Measurements from ENCODE around the gene C17orf107. TPM values are rescaled to one million over a fixed set of nuclear protein-coding genes. Genes with fewer than 3 reads are reported as not detected.
"Not testable (repeated sequence)": the region's sequence is repeated elsewhere in the genome, so short reads cannot be mapped to it uniquely, and the experiment has no call there.

Gene C17orf107
- total RNA-seq, 2 donors from 2014 or later: 0.74 to 1.8 TPM

DNA sequence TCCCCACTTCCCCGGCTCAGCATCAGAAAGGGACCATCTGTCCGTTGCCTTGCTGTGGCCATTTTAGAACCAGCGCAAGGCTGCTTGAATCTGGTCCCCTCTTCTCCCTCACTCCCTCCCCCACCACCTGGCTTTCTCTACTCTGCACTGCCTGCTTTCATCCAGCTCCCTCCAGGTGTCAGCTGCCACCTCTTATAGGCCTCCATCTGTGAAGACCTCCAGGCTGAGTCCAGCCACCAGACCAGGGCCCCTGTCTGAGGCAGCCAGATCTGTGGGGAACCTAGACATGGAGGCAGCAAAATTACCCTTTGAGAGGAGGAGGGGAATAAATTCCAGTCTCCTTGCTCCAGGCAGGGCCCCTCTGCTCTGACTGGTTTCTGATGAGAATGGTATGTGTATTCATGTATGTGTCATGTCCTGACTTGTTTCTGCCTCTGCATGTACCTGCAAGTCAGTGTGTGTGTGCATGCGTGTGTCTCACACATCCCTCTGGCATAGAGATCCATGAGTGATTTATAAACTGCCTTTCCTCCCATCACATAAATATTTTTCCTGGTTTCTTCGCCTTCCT, 45.1 kb upstream of the C17orf107 start:
- H3K4me3 ChIP-seq: no peak overlapping the region
- DNase-seq: no peak
- no peak overlapping the region for H3K9ac ChIP-seq (ENCODE audit: low read depth in 2 of 2, low read length in 2 of 2)
- no peak overlapping the region for H3K27ac ChIP-seq
- no peaks in the 10 kb centered on the region for H3K36me3 ChIP-seq
- no peaks in the 10 kb centered on the region for H3K27me3 ChIP-seq
- peaks cover 21% of the 10 kb centered on the region for H3K4me1 ChIP-seq
- TF ChIP-seq, protein P1, sequence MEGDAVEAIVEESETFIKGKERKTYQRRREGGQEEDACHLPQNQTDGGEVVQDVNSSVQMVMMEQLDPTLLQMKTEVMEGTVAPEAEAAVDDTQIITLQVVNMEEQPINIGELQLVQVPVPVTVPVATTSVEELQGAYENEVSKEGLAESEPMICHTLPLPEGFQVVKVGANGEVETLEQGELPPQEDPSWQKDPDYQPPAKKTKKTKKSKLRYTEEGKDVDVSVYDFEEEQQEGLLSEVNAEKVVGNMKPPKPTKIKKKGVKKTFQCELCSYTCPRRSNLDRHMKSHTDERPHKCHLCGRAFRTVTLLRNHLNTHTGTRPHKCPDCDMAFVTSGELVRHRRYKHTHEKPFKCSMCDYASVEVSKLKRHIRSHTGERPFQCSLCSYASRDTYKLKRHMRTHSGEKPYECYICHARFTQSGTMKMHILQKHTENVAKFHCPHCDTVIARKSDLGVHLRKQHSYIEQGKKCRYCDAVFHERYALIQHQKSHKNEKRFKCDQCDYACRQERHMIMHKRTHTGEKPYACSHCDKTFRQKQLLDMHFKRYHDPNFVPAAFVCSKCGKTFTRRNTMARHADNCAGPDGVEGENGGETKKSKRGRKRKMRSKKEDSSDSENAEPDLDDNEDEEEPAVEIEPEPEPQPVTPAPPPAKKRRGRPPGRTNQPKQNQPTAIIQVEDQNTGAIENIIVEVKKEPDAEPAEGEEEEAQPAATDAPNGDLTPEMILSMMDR (IDR thresholded peaks at IDR 0.05): no peak
- H3K9me3 ChIP-seq: no peaks in the 10 kb centered on the region
- intact Hi-C loops (cut with DNase I): no loop called here

DNA sequence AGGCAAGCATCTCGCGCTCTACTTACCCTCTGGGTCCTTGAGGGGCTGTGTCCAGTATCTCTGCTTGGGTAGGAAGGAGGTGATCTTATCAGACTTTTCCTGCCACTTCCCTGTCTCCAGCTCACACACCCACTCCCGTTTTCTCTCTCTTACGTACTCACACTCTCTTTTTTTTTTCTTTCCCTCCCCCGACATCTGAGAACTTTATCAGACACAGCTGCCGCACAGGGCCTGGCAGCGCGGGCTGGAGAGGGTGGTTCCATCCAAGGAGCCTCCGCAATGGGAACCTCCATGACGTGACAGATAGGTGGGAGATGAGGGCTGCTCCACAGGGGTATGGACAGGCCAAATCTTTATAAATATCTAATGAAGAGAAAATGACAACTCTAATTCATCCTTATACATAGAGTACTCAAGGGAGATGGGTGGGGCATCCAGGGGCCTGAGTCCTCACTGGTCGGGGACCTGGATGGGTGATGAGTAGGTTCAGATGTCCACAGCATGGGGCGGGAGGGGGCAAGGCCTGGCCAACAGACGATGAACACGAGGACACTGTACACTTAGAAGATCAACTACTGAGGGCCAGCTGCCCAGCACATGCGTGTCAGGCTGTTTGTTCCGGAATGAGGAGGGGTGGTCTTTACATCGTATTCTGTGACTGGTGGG, 42.9 kb upstream of the C17orf107 start:
- Histone ChIP-seq H3K9me3 (no peaks in the 10 kb centered on the region), H3K27me3 (no peaks in the 10 kb centered on the region), H3K9ac (ENCODE audit: low read depth in 2 of 2, low read length in 2 of 2) (no peak overlapping the region), H3K27ac (no peak overlapping the region), H3K4me1 (peaks cover 14% of the 10 kb centered on the region), H3K36me3 (no peaks in the 10 kb centered on the region), H3K4me3 (no peak overlapping the region)
- intact Hi-C loops (cut with DNase I): no loop called here
- TF ChIP-seq, protein P1 (IDR thresholded peaks at IDR 0.05): no peak
- no peak for DNase-seq

DNA sequence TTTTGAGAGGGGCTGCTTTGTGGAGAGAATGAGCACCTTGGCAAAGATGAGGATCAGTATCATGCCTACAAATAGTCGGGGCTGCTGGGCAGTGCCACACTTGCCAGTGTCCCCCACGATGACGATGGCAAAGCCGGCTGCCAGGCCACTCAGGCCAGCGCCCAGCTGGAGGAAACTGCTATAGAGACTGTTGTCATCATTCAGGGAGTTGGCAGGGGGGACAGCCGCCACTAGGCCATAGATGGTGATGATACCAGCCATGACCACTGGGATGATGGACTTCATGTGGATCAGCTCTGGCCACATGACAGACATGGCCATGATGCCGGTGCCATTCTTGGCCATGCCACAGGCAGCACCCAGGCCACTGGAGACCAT, 42.4 kb upstream of the C17orf107 start:
- Histone ChIP-seq H3K36me3 (no peaks in the 10 kb centered on the region), H3K4me1 (peaks cover 11% of the 10 kb centered on the region)
- DNase-seq: no peak

DNA sequence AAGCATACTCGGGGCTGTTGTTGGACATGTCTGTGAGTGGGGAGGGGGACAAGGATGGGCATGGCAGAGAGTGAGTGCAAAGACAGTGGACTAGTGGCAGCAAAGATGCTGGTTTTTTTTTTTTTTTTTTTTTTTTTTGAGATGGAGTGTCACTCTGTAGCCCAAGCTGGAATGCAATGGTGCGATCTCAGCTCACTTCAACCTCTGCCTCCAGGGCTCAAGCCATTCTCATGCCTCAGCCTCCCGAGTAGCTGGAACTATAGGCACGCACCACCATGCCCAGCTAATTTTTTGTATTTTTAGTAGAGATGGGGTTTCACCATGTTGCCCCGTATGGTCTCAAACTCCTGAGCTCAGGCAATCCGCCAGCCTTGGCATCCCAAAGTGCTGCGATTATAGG, 42.0 kb upstream of the C17orf107 start:
- H3K9ac ChIP-seq (ENCODE audit: low read depth in 2 of 2, low read length in 2 of 2); H3K4me1 ChIP-seq; H3K27ac ChIP-seq; H3K9me3 ChIP-seq; H3K36me3 ChIP-seq; H3K4me3 ChIP-seq; intact Hi-C loops (cut with DNase I); H3K27me3 ChIP-seq; DNase-seq: not testable (repeated sequence)

More for the DNA sequence above, 42.4 kb upstream of the C17orf107 start:
- Histone ChIP-seq H3K9me3 (no peaks in the 10 kb centered on the region), H3K4me3 (no peak overlapping the region), H3K27ac (no peak overlapping the region), H3K27me3 (no peaks in the 10 kb centered on the region), H3K9ac (ENCODE audit: low read depth in 2 of 2, low read length in 2 of 2) (no peak overlapping the region)
- TF ChIP-seq, protein P1 (IDR thresholded peaks at IDR 0.05): no peak
- intact Hi-C loops (cut with DNase I): no loop called here

DNA sequence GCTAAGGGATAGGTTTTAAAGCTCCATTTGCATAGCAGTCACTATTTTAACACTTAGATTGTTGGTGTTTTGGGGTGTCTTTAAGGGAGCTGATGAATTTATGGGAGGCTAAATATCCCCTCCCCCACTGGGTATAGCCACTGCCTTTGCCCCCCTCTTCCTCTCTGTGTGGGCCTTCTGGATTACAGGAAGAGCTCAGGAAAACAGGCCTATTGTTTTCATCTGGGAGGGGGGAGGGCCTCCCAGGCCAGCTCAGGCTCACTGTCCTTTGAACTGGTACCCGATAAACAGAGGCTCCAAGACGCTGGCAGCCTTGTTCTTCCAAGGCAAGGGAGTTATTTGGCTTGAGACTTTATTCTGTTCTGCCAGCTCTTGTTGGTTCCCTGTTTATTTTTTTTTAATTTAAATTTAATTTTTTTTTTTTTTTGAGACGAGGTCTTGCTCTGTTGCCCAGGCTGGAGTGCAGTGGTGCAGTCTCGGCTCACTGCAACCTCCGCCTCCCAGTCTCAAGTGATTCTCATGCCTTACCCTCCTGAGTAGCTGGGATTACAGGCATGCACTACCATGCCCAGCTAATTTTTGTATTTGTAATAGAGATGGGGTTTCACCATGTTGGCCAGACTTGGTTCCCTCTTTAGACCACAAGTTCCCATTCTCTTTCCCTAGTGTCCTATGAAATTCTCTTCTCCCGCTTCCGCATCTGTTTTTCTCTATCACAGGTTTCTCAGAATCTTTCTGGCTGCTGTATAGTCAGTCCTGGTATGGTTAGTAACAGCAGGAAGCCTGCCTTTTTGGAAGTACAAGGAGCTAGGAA, 41.1 kb upstream of the C17orf107 start:
- DNase-seq: no peak
- Histone ChIP-seq H3K9ac (ENCODE audit: low read depth in 2 of 2, low read length in 2 of 2) (peak overlapping the region in 1 of 2 donors; percentile 6), H3K9me3 (no peaks in the 10 kb centered on the region), H3K27me3 (no peaks in the 10 kb centered on the region), H3K4me3 (no peak overlapping the region), H3K36me3 (no peaks in the 10 kb centered on the region), H3K4me1 (peaks cover 6% of the 10 kb centered on the region), H3K27ac (peak overlapping the region; percentile 50)
- intact Hi-C loops (cut with DNase I): no loop called here
- TF ChIP-seq, protein P1 (IDR thresholded peaks at IDR 0.05): no peak
